IPS-NIHi11 (cell line): ENCODE results near the gene TLE4.
"Not testable (repeated sequence)": the region's sequence is repeated elsewhere in the genome, so short reads cannot be mapped to it uniquely, and the experiment has no call there.

ENCODE experiments used
- DNase-seq: peaks from one replicate; pipeline ENCODE4 v3.0.0; 2012; ENCODE audit warnings: mixed read lengths, low spot score

Gene TLE4

DNA sequence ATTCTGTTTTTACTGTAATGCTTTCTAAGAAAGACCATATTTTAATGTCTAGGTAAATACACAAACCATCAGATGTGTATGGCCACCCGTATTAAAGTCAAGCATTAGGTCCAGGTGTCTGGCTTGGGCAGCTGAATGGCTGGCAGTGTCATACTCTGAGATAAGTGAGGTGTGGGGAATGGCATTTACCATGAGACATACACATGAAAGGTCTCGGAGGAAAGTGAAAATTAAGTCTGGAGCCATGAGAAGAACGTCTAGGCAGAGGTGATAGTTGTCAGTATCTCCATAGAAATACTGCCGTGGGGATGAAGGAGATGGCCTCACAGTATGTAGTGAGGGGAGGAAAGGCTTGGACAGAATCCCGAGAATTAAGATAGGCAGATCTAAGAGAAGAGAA lies 164.3 kb downstream of the TLE4 start:
- DNase-seq = no peak

DNA sequence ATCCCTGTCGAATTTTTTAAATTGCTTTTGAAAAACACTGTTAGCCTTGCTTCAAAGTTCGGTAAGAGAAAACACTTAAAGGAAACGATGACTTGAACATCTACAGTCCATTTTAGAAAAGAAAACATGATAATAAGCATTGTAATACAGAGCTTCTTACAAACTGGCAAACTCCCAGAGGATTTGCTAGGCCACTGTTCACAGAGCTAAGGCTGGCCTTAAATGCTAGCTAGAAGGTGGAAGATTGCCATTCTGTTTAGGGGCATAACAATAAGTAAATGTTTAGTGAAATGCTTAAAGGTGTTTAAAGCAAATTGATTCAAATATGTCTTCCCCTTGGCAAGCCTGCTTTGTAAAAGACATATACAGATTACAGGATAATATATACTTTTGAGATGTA lies 169.6 kb downstream of the TLE4 start:
- DNase-seq = no peak

DNA sequence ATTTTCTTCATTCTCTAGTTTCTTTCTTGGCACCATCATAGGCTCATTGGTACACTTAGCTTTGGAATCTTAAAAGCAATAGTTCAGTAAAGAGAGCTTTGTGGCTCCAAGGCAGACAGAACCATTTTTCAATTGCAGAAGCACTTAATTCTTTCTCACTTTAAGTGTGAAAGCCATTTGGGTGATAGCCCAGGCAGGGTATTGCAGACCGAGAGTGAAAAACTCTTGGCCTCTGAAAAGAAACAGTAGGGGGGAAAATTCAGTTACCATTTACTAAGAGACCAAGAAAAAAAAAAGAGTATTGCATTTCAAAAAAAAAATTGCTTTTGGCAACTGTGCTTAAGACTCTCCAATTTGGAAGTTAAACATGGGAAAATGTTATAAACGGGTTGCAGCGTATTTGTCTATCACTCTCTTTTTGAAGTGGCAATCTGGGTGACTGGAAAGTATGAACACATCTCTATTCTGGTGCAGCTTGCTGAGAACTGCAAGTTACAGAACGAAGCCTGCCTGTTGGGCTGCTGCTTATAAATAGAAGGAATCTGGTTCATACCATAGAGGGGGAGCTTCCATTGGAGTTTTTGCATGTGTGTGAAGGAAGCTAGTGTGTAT lies 170.5 kb downstream of the TLE4 start:
- no peak for DNase-seq

DNA sequence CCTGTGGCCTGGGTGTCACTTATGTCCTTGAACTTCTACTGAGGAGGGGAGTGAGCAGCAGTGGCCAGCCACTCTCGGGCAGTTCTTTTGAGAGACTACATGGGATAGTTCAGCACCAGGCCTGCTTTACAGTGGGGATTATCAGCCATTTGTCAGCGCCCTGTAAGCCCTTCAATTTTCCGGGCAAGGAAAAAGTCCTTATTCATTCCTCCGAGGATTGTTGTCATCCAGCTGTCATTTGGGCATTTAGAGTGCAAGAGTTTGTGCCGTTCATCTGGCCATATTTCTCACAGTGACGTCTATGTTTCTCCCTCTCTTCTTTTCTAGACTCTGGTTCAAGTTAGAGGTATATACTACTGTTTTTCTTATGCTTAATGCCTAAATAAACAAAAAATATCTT lies 172.8 kb downstream of the TLE4 start:
- DNase-seq = no peak

DNA sequence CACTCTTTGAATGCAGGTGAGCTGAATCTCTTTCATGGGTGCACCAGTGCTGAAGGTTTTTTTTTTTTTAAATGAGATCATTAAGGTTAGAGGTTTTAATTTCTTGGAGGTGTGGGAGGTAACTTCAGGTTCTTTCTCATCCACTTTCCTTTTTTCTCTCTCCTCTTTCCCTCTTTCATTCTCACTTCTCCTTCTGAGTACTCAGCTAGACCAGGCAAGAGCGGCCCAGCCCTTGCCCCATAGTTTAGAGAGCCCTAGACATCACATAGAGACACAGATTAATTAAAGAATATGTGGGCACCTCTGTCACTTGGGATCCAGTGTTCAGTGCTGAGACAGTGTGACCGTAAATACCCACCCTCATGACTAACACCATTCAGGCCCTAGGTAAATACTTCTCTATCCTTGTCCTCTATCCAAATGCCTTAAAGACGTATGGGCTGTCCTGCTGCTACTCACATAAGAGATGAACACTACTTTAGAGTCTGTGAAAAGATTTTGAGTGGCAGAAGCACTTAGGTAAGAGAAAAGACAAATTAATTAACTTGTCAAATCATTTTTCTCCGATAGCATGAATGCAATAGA lies 174.1 kb downstream of the TLE4 start:
- DNase-seq = no peak

DNA sequence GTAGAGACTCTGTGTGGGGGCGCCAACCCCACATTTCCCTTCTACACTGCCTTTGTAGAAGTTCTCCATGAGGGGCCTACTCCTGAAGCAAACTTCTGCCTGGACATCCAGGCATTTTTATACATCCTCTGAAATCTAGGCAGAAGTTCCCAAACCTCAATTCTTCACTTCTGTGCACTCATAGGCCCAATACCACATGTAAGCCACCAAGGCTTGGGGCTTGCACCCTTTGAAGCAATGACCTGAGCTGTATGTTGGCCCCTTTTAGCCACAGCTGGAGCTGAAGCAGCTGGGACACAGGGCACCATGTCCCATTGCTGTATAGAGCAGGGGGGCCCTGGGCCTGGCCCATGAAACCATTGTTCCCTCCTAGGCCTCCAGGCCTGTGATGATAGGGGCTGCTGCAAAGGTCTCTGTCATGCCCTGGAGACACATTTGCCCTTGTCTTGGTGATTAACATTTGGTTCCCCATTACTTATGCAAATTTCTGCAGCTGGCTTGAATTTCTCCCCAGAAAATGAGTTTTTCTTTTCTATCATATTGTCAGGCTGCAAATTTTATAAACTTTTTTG lies 180.2 kb downstream of the TLE4 start:
- not testable (repeated sequence) for DNase-seq

DNA sequence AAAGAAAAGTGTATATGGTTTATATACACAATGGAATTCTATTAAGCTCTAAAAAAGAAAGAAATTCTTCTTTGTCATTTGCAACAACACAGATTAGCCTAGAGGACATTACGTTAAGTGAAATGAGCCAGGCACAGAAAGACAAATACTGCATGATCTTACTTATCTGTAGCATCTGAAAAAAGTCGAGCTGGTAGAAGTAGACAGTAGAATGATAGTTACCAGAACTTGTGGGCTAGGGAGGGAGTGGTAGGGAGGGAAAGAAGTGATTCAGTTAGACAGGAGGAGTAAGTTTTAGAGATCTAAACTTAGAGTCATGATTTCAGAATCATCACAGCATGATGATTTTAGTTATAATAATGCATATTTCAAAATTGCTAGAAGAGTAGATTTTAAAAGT lies 184.6 kb downstream of the TLE4 start:
- no peak for DNase-seq

DNA sequence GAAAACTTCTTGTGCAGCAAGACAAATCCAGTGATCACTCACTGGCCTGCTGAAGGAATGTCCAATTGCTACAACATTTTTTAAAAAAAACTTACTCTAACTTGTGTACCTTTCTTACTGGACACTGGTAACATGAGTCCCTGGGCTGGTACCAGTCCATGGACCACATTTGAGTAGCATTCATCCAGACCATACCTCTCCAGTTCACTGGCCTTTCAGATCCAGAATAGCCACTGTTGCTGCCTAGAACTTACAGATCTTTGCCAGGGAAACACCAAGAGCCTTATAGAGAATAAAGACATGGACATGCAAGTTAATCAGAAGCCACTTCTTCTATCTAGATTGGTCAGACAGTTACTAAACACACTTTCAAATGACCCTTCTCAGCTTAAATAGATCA lies 185.3 kb downstream of the TLE4 start:
- DNase-seq = no peak

DNA sequence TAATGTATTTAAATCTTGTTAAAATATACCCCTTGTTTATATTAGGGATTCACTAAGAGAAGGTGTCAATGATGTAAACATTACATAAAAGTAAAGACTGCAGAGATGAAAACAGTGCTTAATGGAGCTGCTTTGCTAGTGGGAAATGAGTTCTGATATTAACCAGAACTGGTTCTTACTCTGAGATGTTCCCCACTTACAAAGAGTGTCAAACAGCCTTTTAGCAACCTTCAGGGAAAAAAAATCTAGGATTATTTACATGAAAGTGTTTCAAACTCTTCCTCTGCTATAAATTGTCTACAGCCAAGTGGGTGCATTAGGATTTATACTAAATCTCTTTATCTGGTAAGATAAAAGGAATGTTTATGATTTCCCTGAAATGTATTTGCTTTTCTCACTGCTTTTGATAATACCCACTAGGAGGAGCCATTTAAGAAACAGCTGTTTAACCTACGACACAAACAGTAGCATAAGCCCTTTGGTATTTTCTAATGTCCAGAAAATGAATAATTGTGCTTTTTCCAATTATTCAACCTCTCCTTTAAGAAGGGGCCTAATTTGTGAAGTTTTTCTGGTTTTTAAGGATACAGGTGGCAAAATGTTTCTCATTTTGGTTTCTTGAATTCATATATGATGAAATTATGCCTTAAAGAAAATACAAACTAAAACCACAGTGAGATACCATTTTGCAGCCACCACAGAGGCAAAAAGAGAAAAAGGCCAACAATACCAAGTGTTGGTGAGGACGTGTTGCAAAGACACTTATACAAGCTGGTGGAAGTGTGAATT lies 186.3 kb downstream of the TLE4 start:
- DNase-seq = no peak

DNA sequence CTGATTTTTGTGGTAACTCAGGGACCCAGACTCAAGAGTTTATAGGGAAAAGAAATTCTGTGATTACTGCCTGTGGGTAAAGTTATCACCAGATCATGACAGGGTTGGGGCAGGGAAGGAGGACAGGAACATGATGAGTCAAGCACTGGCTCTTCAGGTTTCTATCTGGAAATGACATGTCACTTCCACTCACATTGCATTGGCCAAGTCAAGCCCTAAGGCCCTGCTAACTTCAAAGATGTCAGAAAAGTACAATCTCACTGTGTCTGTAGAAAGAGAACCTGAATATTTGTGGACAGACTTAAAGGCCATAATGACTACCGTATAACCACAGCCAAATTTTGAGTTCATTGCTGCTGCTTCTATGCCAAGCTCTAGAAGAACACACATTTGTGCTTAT lies 187.7 kb downstream of the TLE4 start:
- no peak for DNase-seq

DNA sequence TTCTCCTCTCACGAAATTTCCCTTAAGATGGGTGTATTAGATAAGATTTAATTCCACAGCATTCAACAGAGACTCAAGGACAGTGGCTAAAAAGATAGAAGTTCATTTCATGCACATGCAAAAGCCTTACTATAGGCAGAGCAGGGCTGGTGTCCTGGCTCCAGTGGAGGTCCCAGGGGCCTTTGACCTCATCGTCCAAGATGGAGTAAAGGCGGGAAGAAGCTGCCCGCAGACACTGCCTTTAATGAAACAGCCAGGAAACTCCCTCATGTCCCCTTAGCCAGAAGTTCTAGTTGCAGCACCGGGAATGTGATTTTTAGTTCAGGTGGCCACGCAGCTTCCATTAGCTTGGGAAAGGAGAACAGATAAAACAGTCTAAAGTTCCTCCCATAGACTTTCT lies 190.3 kb downstream of the TLE4 start:
- DNase-seq = no peak

DNA sequence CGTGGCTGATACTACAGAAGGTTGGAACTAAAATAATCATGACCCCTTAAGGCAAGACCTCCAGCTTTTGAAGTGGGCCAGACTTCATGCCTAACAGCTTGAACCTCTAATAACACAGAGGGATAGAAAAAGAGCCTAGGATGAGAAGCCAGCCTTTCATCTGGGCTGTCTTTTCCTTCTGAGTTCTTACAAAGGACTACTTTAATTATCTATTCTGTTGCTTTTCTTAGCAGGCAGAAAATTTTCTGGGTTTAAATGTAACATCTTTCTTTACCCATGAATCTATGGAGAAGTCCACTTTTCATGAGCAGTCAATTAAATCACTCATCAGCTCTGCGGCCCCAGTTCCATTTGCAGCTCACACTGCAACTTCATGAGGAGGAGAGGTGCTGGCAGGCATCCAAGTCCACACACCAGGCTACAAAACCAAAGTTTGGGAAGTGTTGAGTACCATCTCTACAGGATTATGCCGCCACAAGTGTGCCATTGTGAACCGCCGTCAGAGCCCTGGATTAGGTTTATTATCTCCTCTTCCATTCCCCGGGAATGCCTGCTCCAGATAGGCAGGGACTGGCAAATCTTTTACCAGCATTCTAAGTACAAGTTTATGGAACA lies 192.0 kb downstream of the TLE4 start:
- no peak for DNase-seq

DNA sequence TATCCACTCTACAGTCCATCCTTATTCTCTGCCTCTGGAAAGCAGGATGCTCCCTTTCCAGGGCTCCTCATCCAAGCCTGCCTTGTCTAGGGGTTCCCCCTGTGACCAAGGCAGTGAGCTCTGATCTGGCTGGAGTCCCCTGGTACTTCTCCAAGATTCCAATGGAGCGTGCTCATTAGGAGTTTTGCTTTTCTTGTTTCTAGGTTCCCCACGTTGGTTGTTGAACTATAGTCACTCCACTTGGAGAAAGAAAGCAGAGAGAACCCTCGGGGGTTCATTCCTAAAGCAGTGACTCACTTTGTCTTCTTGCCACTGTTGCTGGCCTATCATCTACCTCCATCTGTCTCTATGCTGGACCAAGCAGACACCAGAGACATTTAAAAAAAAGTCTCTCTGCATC lies 192.6 kb downstream of the TLE4 start:
- DNase-seq = no peak

DNA sequence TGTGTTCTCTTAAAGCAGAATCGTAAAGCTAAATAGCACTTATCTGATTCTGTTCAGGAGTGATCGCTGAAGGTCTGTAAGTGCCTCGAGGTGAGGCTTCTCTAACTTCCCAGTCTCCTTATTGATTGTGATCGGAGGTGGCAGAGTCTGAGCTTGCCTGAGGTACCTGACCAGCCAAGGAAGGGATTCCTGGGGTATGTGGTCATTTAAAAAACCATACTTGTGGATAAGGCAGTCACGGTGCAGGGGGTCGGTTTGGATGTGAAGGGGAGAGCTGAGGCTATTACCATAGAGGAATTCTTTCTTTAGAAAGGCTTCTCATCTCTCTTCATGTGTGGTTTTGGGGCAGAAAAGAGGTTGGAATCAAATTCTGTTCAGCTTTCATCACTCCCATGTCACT lies 193.7 kb downstream of the TLE4 start:
- DNase-seq = no peak

DNA sequence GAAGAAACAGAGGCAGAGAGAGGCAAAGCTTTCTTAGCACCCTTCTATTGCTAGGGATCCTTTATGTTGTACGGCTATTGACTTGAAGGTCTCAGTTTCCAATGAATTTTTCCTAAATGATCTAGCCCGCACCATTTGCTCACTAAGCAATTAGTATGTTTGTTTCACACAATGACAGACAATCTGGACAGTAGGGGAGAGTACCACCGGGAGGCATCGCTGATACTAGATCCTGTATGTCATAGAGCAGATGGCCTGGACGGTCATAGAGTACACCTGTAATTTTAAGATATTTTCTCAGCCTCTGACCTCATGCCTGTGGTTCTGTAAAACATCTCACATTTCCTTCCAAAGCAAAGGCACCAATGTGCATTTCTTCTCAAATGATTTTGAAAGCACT lies 194.3 kb downstream of the TLE4 start:
- no peak for DNase-seq

DNA sequence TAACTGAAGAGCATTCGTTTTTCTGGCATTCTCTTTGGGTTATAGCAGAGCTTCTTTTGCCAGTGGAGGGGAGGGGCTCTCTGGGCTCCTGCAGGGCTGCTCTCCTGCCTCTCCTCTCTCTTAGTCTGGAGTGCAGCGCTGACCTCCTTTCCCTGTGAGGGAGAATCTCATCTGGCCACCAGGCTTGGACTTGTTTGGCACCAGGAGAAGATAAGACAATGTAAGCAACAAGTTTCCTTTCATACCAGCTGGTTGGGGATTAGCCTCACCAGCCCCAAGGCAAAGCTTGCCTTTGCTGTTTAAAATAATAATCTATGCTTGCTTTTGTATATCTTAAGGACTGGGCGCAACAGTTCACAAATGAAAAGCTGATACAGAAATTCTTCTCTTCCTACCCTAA lies 196.4 kb downstream of the TLE4 start:
- DNase-seq = no peak

DNA sequence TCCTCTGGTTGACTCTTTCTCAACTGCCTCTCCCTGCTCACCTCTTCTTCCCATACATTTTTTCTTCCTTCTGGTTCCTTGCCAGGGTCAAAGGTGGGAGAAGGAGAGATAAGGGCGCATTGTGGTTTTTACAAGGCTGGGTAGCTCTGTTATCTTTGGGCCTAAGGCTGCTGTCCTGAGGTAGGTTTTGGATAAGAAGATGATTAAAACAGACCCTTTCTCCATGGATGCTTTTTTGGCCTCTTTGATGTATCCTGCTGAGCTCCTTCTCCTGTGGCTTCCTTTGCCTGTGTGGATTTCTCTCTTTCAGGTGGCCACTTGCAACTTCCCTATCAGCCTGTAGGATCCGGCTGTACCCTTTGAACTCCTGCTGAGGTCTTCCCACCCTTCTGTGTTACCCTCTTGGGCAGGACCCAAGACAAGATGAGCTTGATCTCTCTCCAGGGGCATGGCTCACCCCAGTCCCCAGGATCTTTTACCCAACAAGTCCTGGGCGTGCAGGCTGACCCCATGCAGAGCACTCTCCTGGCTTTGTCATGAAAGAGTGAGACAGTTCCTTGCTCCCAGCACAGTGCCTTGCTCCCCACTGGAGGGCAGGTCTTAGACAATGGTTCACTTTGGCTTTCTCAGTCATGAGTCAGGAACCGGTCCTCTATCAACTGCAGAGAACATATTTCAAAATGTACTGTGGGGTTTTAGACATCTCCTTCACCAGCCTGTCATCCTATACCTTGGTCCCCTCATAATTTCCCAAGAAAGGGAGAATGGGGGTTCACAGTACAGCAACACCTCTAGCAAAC lies 197.9 kb downstream of the TLE4 start:
- no peak for DNase-seq

DNA sequence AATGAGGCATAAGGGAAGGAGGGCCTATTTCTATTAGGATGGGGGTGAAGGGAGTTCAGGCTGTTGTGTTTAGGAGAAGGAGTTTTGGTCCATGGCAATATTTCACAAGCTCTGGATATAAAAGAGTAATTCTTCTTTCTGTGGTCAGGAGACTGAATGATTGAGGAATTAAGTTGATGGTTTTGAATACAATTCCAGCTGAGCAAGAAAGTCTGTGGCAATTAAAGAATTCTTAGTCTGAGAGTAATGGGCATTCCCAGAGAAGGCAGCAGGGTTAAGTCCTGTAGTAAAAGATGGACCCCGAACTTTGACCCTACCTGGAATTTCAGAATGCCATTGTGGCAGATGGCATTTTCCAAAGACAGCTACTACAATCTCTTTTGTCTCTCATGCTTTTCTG lies 202.6 kb downstream of the TLE4 start:
- no peak for DNase-seq
